HFF-Myc (cell line): ENCODE results near the gene SDHB.

Experiments used
- DNase-seq: peaks from one replicate; pipeline ENCODE4 v3.0.0-alpha.2; 2011; ENCODE audit warnings: low read depth; ENCODE audit errors: extremely low read depth
- H3K4me3 ChIP-seq: replicated peaks from 2 replicates; pipeline ENCODE4 v1.5.1; 2011; ENCODE audit warnings: low read depth, mild to moderate bottlenecking, control low read depth, low read length
- TF ChIP-seq, protein P1 (sequence below): IDR thresholded peaks from 2 replicates; pipeline ENCODE4 v1.5.1; 2012; ENCODE audit warnings: mild to moderate bottlenecking, low read depth, low read length, control low read depth; ENCODE audit errors: missing control alignments

Gene SDHB

DNA sequence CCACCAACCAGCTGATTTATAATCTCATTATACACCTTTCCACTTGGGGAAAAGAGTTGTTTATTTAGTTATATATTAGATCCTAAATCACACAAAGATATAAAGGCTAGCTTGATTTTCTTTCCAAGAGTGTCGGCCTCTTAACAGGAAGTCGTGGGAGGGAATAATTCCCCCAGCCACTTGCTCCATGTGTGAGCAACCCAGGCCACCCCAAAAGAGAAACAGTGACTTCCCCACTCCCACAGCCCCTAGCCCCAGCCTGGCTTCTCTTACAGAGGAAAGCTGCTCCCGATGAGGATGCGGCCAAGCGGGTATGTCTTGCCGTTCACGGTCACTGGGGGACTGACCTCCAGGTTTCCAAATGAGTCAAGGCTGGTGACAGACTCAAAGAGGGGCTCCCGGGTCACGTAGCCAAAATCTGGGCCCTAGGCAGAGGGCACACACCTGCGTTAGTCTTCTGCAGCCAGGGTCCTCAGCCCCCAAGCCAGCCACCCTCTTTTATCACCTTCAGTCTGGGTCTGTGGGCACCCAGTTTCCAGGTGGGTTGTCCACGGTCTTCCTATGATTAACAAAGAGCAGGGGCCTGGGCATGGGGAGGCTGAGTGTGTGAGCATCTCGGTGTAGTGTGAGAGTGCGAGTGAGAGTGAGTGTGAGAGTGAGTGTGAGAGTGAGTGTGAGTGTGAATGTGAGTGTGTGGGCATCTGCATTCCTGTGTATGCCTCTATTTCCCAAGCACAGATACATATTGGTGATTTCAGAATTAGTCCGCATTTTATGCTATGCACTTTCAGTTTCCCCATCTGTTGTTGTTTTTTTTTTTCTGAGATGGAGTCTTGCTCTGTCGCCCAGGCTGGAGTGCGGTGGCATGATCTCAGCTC lies 25.4 kb upstream of the SDHB start:
- TF ChIP-seq, protein P1, sequence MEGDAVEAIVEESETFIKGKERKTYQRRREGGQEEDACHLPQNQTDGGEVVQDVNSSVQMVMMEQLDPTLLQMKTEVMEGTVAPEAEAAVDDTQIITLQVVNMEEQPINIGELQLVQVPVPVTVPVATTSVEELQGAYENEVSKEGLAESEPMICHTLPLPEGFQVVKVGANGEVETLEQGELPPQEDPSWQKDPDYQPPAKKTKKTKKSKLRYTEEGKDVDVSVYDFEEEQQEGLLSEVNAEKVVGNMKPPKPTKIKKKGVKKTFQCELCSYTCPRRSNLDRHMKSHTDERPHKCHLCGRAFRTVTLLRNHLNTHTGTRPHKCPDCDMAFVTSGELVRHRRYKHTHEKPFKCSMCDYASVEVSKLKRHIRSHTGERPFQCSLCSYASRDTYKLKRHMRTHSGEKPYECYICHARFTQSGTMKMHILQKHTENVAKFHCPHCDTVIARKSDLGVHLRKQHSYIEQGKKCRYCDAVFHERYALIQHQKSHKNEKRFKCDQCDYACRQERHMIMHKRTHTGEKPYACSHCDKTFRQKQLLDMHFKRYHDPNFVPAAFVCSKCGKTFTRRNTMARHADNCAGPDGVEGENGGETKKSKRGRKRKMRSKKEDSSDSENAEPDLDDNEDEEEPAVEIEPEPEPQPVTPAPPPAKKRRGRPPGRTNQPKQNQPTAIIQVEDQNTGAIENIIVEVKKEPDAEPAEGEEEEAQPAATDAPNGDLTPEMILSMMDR: no peak
- no peak overlapping the region for H3K4me3 ChIP-seq
- DNase-seq: no peak

DNA sequence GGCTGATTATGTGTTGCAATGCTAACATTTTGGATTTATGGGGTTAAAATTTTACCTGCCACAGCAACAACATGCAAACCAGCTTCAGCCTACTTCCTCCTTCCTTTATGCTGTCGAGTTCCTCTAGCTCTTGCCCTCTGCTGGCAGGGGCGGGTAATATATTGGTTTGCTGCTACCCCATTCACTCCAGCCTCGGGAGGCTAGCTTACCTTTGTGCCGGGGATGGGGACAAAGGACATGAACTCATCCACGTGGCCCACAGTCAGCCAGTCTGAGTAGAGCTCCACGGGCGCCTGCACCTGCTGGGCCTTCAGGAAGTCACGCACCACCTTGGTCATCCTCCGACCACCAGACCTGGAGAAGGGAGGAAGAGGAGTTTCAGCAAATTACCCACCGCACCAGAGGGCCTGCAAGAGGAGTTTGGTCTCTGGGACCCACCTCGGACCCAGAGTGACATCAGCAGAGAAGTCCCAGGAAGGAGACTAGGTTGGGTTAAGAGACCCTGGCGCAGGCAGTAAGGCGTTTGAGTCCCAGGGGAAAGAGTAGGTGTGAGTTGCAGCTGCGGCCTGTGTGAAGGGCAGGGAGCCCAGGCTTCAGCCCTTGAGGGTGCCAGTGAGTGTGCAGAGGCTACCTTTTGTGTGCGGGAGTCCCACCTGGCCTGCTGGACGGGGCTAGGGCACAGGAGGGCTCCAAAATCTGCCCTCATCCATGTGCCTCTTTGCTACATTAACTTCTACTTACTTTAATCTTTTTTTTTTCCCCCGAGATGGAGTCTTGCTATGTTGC lies 21.8 kb upstream of the SDHB start:
- DNase-seq: no peak
- H3K4me3 ChIP-seq: no peak overlapping the region
- TF ChIP-seq, protein P1: peak; percentile 65

DNA sequence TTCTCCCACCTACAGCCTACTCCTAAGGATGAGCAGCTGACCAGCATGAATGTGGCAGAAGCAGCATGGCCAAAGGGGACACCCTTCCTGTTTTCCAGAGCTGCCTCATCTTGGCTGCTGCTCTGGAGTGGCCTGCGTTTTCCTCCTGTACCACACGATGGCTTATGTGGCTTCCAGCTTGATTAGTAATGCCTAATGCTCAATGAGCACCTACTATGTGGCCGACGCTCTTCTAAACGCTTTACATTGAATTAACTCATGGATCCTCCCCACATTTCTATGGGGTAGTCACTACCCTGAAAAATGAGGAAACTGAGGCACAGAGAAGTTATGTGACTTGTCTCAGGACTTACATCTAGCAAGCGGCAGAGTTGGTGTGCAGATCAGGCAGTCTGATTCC lies 18.0 kb upstream of the SDHB start:
- H3K4me3 ChIP-seq: no peak overlapping the region
- TF ChIP-seq, protein P1: no peak
- no peak for DNase-seq

DNA sequence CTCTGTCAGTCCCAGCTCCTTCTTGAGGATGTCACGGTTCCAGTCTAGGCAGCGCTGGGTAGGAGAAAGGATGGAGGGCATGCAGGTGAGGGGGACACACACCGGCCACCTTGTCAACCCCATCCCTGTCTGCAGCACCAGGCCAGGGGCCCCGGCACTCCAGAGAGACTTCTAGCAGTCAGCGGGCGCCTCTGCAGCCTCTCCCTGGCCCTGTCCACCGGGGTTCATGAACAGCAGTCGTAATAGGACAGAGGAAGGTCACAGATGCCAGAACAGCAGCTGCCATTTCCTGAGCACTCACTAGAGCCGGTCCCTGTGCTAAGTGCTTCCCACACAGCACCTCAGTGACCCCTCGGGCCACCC lies 16.3 kb upstream of the SDHB start:
- no peak for DNase-seq
- TF ChIP-seq, protein P1: no peak
- H3K4me3 ChIP-seq: no peak overlapping the region

DNA sequence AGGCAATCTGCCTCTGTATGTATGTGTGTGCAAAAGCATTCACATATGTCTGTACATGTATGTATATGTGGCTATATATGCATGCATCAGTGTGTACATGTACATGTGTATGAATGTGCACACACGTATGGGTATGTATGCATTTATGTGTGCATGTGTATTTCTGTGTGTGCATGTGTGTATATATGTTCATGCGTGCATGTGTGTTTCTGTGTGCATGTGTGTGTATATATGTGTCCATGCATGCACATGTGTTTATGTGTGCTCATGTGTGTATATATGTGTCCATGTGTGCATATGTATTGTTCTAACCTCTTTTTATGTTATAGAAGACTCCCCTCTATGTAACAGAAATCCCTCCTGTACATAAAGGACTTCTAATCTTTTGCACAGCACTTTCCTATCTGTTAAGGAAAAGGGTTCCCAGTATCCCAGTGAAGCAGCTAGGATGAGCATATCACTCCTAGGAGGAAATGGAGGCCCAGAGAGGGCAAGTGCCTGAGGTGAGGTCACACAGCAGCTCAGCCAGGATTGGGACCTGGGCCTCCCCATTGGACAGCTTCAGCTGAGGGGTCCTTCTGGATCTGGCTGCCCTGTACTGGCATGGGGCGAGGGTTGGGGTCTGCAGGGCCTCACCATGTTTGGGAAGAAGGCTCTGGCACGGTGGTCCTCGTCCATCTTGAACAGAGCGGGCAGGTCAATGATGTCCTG lies 15.8 kb upstream of the SDHB start:
- no peak overlapping the region for H3K4me3 ChIP-seq
- TF ChIP-seq, protein P1: no peak
- DNase-seq: no peak

DNA sequence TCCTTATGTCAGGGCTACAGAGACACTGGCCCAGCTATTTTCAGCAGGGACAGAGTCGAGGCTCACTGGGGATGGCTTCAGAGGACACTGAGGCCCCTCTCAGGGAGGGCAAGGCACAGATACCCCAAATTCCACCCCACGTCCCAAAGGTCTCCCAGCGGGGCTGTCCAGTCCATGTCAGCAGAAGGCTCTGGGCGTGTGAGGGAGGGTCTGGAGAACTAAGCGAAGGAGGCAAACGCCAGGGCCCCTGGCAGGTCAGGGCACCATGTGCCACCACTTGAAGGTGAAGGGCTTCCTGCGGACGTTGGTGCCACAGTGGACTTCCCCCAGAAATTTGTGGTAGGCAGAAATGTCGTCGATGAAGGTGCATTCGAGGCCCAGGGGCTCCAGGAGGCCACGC lies 15.0 kb upstream of the SDHB start:
- DNase-seq: no peak
- TF ChIP-seq, protein P1: no peak
- no peak overlapping the region for H3K4me3 ChIP-seq
